ENCODE data around the gene ANO2.

Gene ANO2

DNA sequence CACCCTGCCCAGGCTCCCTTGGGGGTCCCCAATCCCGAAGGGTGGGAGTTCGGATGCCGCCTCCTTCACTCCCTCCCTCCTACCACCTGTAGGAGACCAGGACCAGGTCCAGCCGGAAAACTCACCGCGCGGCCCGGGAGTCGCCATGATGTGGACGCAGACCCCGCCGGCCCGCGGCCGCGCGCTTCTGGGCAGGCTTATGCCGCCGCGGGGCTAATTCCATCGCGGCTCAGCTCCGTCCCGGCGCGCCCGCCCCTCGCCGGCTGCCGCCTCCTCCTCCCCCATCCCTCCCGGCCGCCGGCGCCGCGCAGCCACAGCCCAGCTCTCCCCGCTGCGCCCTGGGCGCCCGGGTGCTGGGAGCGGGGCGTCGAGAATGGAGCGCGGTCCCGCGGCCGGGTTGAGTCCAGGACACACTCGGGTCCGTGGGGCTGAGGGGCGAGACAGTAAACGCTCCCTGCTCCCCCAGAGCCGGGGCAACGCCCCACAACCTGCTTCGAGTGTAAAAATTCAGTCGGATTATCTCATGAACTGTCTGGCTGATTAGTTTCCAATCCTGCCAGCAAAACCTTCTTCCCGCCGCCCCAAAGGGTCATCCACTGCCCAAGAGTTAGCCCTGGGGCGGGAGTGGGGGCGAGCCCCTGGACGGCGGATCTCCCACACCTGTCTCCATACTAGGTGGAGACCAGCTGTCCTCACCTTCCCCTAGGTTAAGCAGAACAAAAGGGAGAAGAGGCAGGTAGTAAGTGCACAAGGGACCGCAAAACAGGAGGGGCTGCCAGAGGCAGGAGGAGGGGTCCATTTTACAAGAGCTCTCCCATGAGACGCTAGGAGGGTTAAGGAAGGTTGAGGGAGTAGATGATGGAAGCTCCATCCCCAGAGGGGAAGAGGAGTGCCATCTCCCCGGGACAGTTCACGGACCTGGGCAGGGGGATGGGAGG lies at the start of gene ANO2:
ANO2 (minus strand) TSS at position 189 of the 938 bp plus-strand sequence; CDS start at position 147, 42 bp downstream.
- TF ChIP-seq GATA3 (IDR thresholded peaks at IDR 0.05; ENCODE audit: low read depth, low read length), result no peak
- TF ChIP-seq GATA2 (IDR thresholded peaks at IDR 0.05; ENCODE audit: low read depth, low read length), result no peak

DNA sequence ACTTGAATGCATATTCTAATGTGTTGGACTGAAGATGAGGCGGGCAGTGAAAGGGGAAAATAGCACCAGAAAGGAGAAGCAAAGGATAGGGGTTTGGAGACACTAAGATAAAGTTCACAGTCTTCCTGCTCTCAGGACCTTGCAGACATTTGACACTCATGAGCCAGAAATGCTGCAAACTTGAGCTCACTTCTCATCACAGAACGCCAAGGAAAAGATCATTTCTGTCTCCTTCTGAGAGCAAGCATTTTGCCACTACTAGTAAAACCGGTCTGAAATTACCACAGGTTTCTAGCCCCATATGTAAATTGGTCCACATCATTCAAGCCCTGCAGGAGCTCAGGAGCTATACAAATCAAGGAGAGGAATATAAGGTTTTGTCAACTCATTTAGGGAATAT lies 44.6 kb upstream of the ANO2 start:
- TF ChIP-seq GATA2 (IDR thresholded peaks at IDR 0.05; ENCODE audit: low read depth, low read length) (no peak), GATA3 (IDR thresholded peaks at IDR 0.05; ENCODE audit: low read depth, low read length) (no peak)

DNA sequence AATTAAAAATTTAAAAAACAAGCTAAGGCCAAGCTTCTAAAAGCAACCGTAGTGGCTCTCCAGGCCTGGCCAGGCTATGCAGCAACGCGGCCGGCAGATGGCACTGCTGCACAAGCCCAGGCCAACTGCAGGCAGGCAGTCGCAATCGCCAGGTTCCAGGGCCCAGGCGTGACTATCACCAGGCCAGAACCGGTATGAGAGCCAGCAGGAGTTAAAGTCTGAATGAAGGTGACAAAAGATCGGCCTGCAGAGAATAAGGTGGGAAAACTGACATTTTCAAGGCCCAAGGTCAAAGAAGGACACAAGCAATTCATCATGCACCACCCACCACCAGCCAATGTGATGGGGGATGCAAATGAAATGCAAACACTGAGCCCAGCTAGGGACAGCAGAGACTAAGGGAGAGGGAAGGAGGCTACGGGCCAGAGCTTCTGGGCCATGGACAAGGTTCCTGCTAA lies 43.6 kb upstream of the ANO2 start:
- TF ChIP-seq GATA3 (IDR thresholded peaks at IDR 0.05; ENCODE audit: low read depth, low read length), result no peak
- TF ChIP-seq GATA2 (IDR thresholded peaks at IDR 0.05; ENCODE audit: low read depth, low read length), result no peak

DNA sequence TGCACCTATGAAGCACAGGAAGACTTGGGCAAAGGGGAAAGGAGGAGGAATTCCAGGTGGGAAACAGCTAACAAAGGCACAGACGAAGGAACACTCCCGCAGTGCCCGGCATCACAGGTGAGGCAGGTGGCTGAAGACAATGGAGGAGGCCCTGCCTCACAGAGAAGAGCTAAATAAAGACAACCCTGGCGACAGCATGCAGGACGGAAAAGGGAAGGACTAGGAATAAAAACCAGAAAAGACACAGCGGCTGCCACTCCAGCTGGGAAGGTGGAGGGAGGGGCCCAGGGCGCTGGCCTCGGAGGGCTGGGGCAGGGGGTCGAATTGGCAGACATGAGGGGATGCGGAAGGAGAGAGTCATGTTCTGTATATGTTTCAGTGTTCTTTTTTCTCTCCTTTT lies 43.0 kb upstream of the ANO2 start:
- TF ChIP-seq GATA2 (IDR thresholded peaks at IDR 0.05; ENCODE audit: low read depth, low read length), result no peak
- no peak for TF ChIP-seq GATA3 (IDR thresholded peaks at IDR 0.05; ENCODE audit: low read depth, low read length)

DNA sequence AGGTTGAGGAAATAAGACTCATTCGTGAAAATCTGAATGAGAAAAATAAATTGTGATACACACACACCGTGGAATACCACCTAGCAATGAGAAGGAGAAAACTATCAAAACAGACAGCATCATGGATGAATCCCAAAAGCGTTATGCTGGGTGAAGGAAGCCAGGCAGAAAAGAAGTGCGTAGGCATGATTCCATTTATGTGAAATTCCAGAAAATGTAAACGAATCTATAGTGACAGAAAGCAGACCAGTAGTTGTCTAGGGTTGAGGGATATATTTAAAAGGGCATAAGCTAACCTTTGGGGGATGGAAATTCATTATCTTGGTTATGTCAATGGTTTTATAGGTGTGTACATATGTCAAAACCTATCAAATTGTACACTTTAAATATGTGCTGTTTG lies 42.5 kb upstream of the ANO2 start:
- TF ChIP-seq GATA3 (IDR thresholded peaks at IDR 0.05; ENCODE audit: low read depth, low read length) (no peak), GATA2 (IDR thresholded peaks at IDR 0.05; ENCODE audit: low read depth, low read length) (no peak)

DNA sequence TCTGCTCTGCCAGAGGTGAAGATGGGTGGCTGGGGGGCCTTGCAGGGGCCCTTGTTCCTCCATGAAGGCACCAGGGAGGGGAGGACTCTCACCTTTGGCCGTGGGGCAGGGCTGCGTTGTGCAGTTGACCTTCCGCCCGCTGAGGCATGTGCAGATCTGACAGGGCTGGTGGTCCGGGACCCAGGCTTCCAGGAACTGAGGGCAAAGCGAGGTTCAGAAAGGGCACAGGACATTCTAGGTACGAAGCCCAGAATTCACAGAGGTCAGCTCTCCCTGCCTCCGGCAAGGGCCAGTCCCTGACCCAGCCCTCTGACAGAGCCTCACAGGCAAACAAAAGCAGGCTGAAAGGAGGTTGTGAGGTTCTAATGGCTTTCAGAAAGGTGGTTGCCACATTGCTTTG lies 40.4 kb upstream of the ANO2 start:
- TF ChIP-seq GATA2 (IDR thresholded peaks at IDR 0.05; ENCODE audit: low read depth, low read length) (no peak), GATA3 (IDR thresholded peaks at IDR 0.05; ENCODE audit: low read depth, low read length) (no peak)

DNA sequence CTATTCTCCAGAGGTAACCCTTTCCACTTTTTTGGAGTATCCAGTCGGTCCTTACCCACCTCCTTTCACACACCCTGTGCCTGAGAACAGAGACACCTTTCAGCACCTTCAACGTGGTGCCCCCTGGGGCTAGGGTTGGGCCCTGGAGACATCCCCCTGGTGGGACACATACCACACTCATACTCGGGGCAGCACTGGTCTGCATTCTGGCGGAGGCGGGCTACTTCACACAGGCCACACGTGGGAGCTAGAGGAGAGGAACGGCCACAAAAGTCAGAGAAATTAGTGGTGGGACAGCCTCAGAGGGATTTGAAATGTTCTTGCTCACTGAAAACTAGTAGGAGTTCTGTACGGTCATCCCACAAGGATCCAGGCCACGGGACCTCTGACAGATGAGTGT lies 39.8 kb upstream of the ANO2 start:
- TF ChIP-seq GATA2 (IDR thresholded peaks at IDR 0.05; ENCODE audit: low read depth, low read length), result no peak
- TF ChIP-seq GATA3 (IDR thresholded peaks at IDR 0.05; ENCODE audit: low read depth, low read length), result no peak

DNA sequence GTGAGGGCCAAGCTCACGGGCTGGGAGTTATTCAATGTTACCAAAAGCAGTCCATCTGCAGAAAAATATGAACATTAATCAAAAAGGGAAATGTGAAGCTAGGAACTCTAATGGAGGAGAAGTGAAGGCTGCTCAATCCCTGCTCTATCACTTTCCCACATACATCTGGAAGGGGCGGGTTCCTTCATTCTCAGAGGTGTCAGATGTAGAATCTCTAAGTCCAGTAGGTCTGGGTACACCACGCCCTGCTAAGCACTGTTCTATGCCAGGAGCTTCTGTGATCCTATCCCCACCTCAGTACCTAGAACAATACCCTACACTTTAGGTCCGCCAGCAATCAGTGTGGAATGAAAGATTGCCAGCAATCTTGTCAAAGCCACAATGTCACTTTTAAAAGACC lies 37.0 kb upstream of the ANO2 start:
- TF ChIP-seq GATA2 (IDR thresholded peaks at IDR 0.05; ENCODE audit: low read depth, low read length), result no peak
- no peak for TF ChIP-seq GATA3 (IDR thresholded peaks at IDR 0.05; ENCODE audit: low read depth, low read length)

DNA sequence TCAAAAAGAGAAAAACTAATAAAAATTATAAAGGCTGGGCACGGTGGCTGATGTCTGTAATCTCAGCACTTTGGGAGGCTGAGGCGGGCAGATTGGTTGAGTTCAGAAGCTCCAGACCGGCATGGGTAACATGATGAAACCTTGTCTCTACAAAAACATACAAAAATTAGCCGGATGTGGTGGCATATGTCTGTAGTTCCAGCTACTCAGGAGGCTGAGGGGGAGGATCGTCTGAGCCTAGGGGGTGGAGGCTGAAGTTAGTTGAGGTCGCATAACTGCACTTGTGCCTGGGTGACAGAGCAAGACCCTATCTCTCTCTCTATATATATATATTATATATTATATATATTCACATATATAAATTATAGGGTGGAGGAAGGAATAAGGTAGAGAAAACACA lies 32.5 kb upstream of the ANO2 start:
- TF ChIP-seq GATA3 (IDR thresholded peaks at IDR 0.05; ENCODE audit: low read depth, low read length) (no peak), GATA2 (IDR thresholded peaks at IDR 0.05; ENCODE audit: low read depth, low read length) (no peak)

DNA sequence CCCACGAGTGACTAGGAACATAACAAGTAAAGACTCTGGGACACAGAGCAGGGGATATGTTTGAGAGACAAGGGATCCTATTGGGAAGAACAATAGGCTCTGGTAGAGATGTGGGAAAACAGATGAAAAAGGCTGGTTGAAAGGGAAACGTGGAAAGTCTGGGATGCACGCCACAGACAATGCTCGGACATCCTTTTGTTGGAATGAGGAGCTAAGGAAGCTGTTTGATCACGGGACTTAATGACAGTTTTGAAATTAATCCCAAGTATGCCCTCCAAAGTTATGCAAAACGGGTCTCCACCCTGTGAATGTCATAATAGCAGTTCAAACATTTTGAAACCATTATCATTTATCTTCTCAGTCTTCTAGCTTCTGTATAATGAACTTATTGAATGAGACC lies 31.7 kb upstream of the ANO2 start:
- TF ChIP-seq GATA2 (IDR thresholded peaks at IDR 0.05; ENCODE audit: low read depth, low read length), result no peak
- no peak for TF ChIP-seq GATA3 (IDR thresholded peaks at IDR 0.05; ENCODE audit: low read depth, low read length)

DNA sequence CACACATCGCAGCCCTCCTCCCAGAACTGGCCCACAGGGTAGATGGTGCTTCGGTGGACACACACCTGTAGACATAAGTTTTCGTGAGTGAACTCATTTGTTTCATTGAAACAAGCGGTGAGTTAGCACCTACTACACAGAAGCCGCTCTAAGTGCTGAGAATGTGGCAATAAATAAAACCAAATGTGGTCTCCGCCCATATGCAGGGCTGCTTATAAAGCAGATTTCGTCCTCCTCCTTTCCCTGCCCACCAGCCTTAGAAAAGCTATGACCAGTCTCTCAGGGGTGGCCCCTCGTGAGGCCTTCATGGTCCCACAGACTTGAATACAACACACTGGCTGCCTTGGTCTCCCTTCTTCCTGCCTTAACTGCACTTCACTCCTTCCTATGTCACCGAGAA lies 31.1 kb upstream of the ANO2 start:
- TF ChIP-seq GATA2 (IDR thresholded peaks at IDR 0.05; ENCODE audit: low read depth, low read length) (no peak), GATA3 (IDR thresholded peaks at IDR 0.05; ENCODE audit: low read depth, low read length) (no peak)

DNA sequence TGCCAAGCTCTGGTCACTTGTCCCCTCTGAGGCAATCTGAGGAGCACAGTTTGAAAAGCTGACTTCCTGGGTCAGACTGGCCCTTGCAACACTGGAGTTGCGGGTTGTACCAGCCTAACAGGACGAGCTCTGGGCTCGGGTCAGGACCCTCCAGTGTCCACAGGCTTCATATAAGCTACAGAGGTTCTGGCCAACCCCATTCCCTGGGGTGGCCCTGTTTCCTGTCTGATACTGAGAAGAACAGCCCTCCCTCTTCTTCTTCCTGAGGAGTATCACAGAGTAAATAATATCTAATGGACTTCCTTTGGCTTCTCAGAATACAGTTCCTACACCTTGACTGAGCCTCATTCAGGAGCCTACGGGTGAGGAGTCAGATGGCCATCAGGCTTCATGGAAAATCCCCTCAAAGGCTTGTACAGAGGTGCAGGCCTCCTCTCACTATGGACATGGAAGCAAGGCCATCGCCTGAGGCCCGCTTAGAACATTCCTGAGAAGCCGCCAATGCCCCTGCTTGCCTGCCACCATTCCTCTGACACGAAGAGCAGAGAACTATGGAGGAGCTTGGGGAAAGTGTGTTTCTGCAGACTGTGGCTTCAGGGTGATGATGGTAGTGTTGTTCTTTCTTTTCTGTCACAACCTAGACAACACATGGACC lies 28.5 kb upstream of the ANO2 start:
- no peak for TF ChIP-seq GATA3 (IDR thresholded peaks at IDR 0.05; ENCODE audit: low read depth, low read length)
- no peak for TF ChIP-seq GATA2 (IDR thresholded peaks at IDR 0.05; ENCODE audit: low read depth, low read length)

DNA sequence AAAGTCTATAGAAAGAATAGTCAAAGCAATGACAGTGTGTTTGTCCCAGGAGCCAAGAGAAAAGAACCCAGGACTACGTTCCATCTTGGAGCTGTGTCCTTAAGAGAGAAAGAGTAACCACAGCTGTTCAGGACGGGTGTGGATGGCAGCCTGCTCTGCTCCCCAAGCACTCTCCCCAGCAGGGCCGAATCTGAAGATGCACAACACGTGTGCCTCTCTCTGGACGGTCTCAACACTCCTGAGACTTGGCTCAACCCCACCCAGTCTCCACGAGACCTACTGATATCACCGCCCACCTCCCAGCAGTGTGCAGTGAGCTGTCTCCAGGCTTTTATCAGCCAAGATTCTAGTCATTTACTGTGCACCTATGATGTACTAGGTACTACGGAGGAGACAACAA lies 27.3 kb upstream of the ANO2 start:
- TF ChIP-seq GATA2 (IDR thresholded peaks at IDR 0.05; ENCODE audit: low read depth, low read length) (no peak), GATA3 (IDR thresholded peaks at IDR 0.05; ENCODE audit: low read depth, low read length) (no peak)

DNA sequence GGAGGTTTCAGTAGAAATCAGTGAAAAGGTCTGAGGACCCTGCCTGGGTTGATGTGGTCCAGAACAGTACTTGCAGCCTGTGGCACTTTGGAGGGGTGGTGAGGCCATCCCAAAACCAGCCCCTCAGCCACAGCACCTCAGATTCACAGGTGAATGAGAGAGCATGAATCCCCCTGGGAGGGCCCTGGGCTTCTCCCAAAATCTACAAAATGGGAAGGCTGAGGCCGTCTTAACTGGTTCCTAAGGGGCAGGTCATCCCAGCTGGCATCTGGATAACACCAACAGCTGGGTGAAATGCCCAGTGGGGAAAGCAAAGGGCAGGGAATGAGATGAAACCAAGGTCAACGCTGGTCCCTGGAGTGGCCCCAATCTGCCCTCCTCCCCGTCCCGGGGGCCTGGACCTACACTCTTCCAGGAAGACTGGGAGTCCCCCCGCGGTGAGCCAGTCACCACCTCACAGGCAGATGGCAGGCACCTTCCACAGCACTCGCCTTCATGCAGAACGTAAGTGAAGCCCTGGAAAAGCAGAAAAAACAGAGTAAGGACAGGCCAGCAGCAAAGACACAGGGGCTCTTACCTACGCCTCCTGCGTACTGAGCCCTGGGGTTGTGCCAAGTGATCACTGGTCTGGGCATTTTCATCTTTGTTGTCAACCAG lies 26.3 kb upstream of the ANO2 start:
- TF ChIP-seq GATA3 (IDR thresholded peaks at IDR 0.05; ENCODE audit: low read depth, low read length) (no peak), GATA2 (IDR thresholded peaks at IDR 0.05; ENCODE audit: low read depth, low read length) (no peak)
